ENCODE data around the gene SRRM2. TPM values are rescaled to one million over a fixed set of nuclear protein-coding genes. Genes with fewer than 3 reads are reported as not detected.
A peak's percentile ranks its signal among the peaks of the same experiment; 100 is the strongest.

SRRM2 gene
- total RNA-seq, 2 experiments from 2014 or later, result 483 to 526 TPM

GRCh38 chr16:2769100-2769529 lies 16.7 kb downstream of the SRRM2 start:
- Mint-ChIP-seq H3K4me1 (ENCODE audit: low read depth) (peaks cover 7% of the 10 kb centered on the region), H3K9me3 (no peaks in the 10 kb centered on the region), H3K27me3 (no peaks in the 10 kb centered on the region), H3K36me3 (peaks cover 70% of the 10 kb centered on the region), H3K27ac (peak overlapping the region; percentile 18), H3K4me3 (no peak overlapping the region)
- no peak for DNase-seq
- ChIA-PET POLR2A (no interaction called here), CTCF (interaction anchor here (1.5 kb wide), 1 partner anchor 16 kb away, joined by 4 read pairs; no protein-coding TSS in a partner anchor)
- intact Hi-C loops (cut with micrococcal nuclease), result no loop called here

- CTCF ChIA-PET, result no interaction called here
- Mint-ChIP-seq H3K27me3 (no peaks in the 10 kb centered on the region), H3K4me3 (no peak overlapping the region), H3K27ac (no peak overlapping the region), H3K4me1 (ENCODE audit: low read depth) (peaks cover 7% of the 10 kb centered on the region), H3K9me3 (no peaks in the 10 kb centered on the region), H3K36me3 (peaks cover 65% of the 10 kb centered on the region)
- intact Hi-C loops (cut with micrococcal nuclease), result no loop called here
- POLR2A ChIA-PET, result no interaction called here
- DNase-seq, result no peak
These were observed 17.2 kb downstream of the SRRM2 start for GRCh38 chr16:2769675-2770056.

GRCh38 chr16:2770057-2770951 lies 17.9 kb downstream of the SRRM2 start:
- intact Hi-C loops (cut with micrococcal nuclease), result no loop called here
- H3K4me1 Mint-ChIP-seq (ENCODE audit: low read depth), result peaks cover 9% of the 10 kb centered on the region
- H3K9me3 Mint-ChIP-seq, result no peaks in the 10 kb centered on the region
- no peak overlapping the region for H3K4me3 Mint-ChIP-seq
- H3K36me3 Mint-ChIP-seq, result peaks cover 59% of the 10 kb centered on the region
- POLR2A ChIA-PET, result no interaction called here
- DNase-seq, result no peak
- CTCF ChIA-PET, result no interaction called here
- H3K27me3 Mint-ChIP-seq, result no peaks in the 10 kb centered on the region
- no peak overlapping the region for H3K27ac Mint-ChIP-seq

GRCh38 chr16:2771496-2772402 lies 19.3 kb downstream of the SRRM2 start:
- Mint-ChIP-seq H3K4me1 (ENCODE audit: low read depth) (peaks cover 21% of the 10 kb centered on the region), H3K27me3 (no peaks in the 10 kb centered on the region), H3K9me3 (no peaks in the 10 kb centered on the region), H3K36me3 (peaks cover 46% of the 10 kb centered on the region), H3K4me3 (no peak overlapping the region), H3K27ac (no peak overlapping the region)
- DNase-seq, result no peak
- intact Hi-C loops (cut with micrococcal nuclease), result no loop called here
- ChIA-PET CTCF (interaction anchor here (1.3 kb wide), 1 partner anchor 15 kb away, joined by 4 read pairs; no protein-coding TSS in a partner anchor), POLR2A (interaction anchor here (0.9 kb wide), 1 partner anchor 18 kb away, joined by 3 read pairs; no protein-coding TSS in a partner anchor)

- Mint-ChIP-seq H3K4me3 (no peak overlapping the region), H3K36me3 (peaks cover 37% of the 10 kb centered on the region), H3K27me3 (no peaks in the 10 kb centered on the region), H3K27ac (peak overlapping the region; percentile 56), H3K4me1 (ENCODE audit: low read depth) (peaks cover 26% of the 10 kb centered on the region), H3K9me3 (no peaks in the 10 kb centered on the region)
- intact Hi-C loops (cut with micrococcal nuclease), result no loop called here
- ChIA-PET CTCF (interaction anchor here (1.0 to 1.2 kb wide), 3 partner anchors 11 to 153 kb away, joined by 3 to 4 read pairs (median 4); no protein-coding TSS in a partner anchor), POLR2A (no interaction called here)
- no peak for DNase-seq
These were observed 20.9 kb downstream of the SRRM2 start for GRCh38 chr16:2773188-2773968.

GRCh38 chr16:2774161-2774891 lies 21.9 kb downstream of the SRRM2 start:
- ChIA-PET POLR2A (no interaction called here), CTCF (interaction anchor here (1.0 to 1.2 kb wide), 2 partner anchors 10 to 152 kb away, joined by 4 read pairs; no protein-coding TSS in a partner anchor)
- Mint-ChIP-seq H3K4me1 (ENCODE audit: low read depth) (peaks cover 31% of the 10 kb centered on the region), H3K27me3 (no peaks in the 10 kb centered on the region), H3K36me3 (peaks cover 30% of the 10 kb centered on the region), H3K9me3 (no peaks in the 10 kb centered on the region), H3K4me3 (no peak overlapping the region), H3K27ac (no peak overlapping the region)
- DNase-seq, result no peak
- intact Hi-C loops (cut with micrococcal nuclease), result no loop called here

- Mint-ChIP-seq H3K27me3 (no peaks in the 10 kb centered on the region), H3K36me3 (peaks cover 22% of the 10 kb centered on the region), H3K4me1 (ENCODE audit: low read depth) (peaks cover 31% of the 10 kb centered on the region), H3K27ac (no peak overlapping the region), H3K9me3 (no peaks in the 10 kb centered on the region), H3K4me3 (peak overlapping the region; percentile 48)
- POLR2A ChIA-PET, result interaction anchor here (1.2 to 3.6 kb wide), 2 partner anchors 12 to 22 kb away, joined by 3 to 19 read pairs; partner anchors contain the start of gene SRRM2
- CTCF ChIA-PET, result interaction anchor here (1.7 kb wide), 1 partner anchor 93 kb away, joined by 9 read pairs; no protein-coding TSS in a partner anchor
- intact Hi-C loops (cut with micrococcal nuclease), result loop anchor here (5.0 kb wide), 2 partner anchors 92 to 93 kb away; partner anchors contain the start of gene KCTD5
- no peak for DNase-seq
These were observed 22.8 kb downstream of the SRRM2 start for GRCh38 chr16:2775131-2775716.

- H3K27me3 Mint-ChIP-seq, result no peaks in the 10 kb centered on the region
- peaks cover 20% of the 10 kb centered on the region for H3K36me3 Mint-ChIP-seq
- H3K27ac Mint-ChIP-seq, result peak overlapping the region; percentile 89
- intact Hi-C loops (cut with micrococcal nuclease), result loop anchor here (5.0 kb wide), 2 partner anchors 91 to 94 kb away; partner anchors contain the start of gene KCTD5
- no peak for DNase-seq
- POLR2A ChIA-PET, result interaction anchor here (1.0 to 3.6 kb wide), 4 partner anchors 12 to 107 kb away, joined by 3 to 19 read pairs (median 3); partner anchors contain the start of genes FLYWCH2 and SRRM2
- peak overlapping the region; percentile 94 for H3K4me3 Mint-ChIP-seq
- peaks cover 31% of the 10 kb centered on the region for H3K4me1 Mint-ChIP-seq (ENCODE audit: low read depth)
- no peaks in the 10 kb centered on the region for H3K9me3 Mint-ChIP-seq
- CTCF ChIA-PET, result interaction anchor here (1.7 kb wide), 1 partner anchor 92 kb away, joined by 9 read pairs; no protein-coding TSS in a partner anchor
These were observed 23.5 kb downstream of the SRRM2 start for GRCh38 chr16:2775765-2776499.

GRCh38 chr16:2776500-2777139 lies 24.2 kb downstream of the SRRM2 start:
- Mint-ChIP-seq H3K27ac (peak overlapping the region; percentile 89), H3K4me3 (peak overlapping the region; percentile 94), H3K4me1 (ENCODE audit: low read depth) (peaks cover 31% of the 10 kb centered on the region), H3K9me3 (no peaks in the 10 kb centered on the region), H3K27me3 (no peaks in the 10 kb centered on the region), H3K36me3 (peaks cover 15% of the 10 kb centered on the region)
- ChIA-PET POLR2A (interaction anchor here (1.0 to 3.6 kb wide), 5 partner anchors 11 to 106 kb away, joined by 3 to 19 read pairs (median 3); partner anchors contain the start of genes FLYWCH2, PRSS33 and SRRM2), CTCF (interaction anchor here (1.7 to 2.7 kb wide), 2 partner anchors 92 kb away, joined by 9 to 14 read pairs; no protein-coding TSS in a partner anchor)
- peak; percentile 63 for DNase-seq
- intact Hi-C loops (cut with micrococcal nuclease), result loop anchor here (1.0 to 5.0 kb wide), 3 partner anchors 24 to 94 kb away; partner anchors contain the start of genes KCTD5 and SRRM2

Measured in activated CD4-positive, alpha-beta memory T cell treated with anti-CD3 and anti-CD28 coated beads for 36 hours (primary cell).